HG03342 (cell line): ENCODE data around the gene PGS1.

Experiments
- ATAC-seq: cut with Tn5 transposase; IDR thresholded peaks from one replicate; pipeline ENCODE4 v1.9.1; 2021; ENCODE audit warnings: mild to moderate bottlenecking, moderate library complexity; ENCODE audit not compliant: unreplicated experiment

Gene PGS1

DNA sequence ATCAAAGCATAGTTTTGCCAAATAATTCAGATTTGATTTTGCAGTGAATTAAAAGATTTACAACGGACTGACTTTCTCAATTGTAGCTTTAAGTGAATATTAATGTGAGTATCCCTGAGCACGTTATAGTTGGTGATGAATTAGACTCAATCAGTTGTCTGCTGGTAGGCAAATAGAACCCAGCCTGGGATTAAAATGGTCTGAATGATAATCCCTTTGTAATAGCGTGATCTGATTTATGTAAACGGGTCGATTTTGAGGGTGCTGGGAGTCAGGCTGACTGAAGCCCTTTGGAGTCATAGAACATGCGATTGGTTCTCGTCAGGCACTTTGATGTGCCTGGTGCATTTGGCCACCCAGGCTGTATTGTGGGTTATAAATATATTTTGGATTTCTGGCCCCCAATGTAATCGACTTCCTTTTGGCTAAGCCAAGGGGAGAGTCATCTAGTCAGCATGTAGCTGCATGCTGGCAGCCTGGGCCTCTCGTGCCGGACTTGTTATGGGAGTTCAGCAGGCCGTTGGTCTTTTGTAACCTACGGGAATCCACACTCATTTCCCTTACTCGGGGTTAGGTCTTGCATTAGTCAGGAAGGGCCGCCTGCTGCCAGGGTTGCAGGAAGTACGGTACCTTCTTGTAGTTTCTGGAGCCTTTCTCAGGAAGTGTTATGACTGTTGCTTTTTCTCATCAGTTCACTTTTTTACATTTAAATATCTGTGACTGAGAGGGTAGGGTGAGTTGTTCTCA lies 5.4 kb downstream of the PGS1 start:
- ATAC-seq = no peak

DNA sequence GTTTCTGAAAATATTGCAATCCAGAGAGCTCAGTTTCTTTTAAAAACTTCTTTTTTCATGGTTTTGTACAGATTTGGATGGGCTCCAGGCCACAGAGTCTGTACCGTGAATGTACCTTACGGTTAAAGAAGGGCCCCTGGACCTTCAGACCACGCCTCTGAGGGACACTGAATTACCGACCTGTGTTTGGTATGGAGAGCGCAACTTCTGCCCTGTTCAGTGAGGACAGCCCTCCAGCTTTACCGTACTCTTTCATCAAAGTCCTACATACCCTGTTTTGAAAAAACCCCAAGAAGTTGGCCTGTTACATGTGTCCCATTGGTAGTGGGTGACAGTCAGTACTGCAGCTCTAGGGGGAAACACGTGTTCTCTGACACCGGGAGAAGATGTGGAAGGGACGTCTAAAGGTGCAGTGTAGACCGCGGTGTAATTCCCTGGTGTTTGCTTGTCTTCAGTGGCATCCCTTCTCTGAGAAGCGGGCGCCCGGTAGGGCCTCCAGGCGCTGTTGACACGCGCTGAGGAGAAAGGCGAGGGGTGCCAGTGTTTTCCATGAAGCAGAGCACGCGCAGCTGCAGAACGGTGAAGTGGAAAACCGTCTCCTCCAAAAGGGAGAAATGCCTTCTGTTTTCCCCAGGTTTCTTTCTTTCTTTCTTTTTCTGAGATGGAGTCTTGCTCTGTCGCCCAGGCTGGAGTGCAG lies 6.2 kb downstream of the PGS1 start:
- no peak for ATAC-seq

DNA sequence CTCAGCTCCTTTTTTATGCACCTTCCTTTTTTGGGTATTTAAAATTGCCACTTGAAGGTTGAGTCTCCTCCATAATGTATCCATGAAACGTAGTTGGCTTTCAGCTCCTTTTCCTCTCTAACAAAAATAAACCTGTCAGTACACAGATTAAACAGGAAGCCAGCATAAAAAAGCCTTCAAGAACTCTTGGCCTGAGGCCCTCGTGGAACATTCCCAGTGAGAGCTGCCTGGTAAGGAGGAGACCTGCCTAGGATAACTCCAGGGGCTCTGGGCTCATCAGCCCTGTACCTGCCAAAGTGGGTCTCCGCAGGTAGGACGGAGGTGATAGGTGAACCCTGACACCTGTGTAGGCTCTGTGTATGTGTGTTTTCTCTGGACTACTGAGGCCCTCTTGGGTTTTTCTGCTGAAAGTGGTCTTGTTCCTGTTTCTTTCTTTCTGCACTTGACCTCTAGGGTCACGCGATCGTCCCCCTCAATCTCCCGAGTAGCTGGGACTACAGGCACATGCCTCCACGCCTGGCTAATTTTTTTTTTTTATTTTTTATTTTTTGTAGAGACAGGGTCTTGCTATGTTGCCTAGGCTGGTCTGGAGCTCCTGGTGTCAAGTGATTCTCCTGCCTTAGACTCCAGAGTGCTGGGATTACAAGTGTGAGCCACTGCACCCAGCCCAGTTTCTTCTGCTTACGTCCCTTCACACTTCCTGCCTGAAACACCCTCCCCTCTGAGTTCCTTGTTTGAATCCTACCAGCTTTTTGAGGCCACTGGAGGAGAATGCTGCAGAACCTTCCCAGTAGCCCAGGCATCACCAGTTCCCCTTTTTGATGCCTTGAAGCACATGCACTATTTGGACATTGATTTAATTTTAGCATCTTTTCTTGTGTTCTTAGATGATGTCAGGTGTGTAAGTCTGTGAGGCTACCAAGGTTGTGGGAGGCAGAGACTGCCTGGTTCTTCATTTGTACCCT lies 9.8 kb downstream of the PGS1 start:
- no peak for ATAC-seq

DNA sequence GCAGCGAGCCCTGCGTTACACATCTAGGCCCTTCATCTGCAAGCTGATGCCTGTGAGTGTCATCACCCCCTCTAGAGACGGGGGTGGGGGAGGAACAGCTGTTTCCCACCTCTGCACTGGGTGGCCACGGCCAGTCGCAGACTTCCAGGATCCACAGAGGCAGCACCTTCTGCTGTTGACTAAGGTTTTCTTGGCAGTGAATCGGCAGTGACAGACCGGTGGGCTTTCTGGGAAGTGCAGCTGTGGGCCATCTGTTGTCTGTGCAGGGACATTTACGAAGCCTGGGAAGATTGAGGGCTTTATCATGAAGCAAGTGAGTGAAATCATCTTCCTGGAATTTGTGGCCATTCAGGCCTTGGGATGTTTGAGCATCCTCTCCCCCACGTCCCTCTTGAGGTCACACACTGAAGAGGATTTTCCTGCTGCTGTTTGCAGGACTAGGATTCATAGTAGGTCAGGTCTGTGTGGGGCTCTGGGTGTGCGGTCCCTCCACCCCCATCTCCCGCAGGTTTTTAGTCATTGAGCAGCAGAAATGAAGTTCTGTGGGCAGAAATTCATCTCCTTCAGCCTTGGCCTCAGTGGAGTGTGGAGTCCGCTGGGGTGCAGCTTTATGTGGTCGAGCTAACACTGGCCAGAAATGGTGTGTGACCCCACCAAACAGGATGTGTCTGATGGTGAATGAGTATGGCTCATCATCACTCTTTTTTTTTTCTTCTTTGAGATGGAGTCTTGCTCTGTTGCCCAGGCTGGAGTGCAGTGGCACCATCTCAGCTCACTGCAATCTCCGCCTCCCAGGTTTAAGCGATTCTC lies 12.0 kb downstream of the PGS1 start:
- ATAC-seq = no peak

- ATAC-seq = no peak
Observed at GRCh38 chr17:78391051-78391431, 12.6 kb downstream of the PGS1 start.

DNA sequence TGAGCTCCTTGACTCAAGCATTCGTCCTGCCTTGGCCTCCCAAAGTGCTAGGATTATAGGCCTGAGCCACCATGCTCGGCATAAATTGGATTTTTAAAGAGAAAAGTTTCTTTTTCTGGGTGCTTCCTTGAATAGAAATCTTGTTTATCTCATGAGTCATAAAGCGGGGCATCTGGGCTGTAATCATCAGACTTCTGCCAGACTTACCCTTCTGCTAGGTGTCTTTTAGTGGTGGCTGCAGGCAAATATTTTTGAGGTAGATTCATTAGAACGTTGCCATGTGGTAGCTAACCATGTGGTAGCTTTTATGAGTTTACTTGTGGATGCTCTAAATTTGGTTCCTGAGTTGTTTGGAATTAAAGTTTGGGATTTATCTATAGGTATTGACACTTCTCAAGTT lies 13.4 kb downstream of the PGS1 start:
- no peak for ATAC-seq

DNA sequence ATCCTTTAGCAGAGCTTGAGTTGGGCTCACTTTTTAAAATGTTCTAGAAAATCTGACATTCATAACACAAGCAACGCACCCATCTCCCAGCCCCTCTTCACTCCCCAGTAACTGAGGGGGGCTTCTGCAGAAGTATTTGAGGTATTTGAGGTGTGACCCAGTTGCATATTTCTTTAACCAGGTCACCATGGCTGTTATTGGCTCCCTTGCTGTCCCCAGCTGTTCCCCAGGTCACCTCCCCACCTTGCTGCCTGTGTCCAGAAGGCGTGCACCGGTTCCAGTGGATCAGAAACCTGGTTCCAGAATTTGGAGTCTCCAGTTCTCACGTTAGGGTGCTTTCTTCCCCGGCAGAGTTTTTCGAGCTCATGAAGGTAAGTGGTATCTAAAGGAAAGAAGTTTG lies 13.8 kb downstream of the PGS1 start:
- ATAC-seq = no peak

DNA sequence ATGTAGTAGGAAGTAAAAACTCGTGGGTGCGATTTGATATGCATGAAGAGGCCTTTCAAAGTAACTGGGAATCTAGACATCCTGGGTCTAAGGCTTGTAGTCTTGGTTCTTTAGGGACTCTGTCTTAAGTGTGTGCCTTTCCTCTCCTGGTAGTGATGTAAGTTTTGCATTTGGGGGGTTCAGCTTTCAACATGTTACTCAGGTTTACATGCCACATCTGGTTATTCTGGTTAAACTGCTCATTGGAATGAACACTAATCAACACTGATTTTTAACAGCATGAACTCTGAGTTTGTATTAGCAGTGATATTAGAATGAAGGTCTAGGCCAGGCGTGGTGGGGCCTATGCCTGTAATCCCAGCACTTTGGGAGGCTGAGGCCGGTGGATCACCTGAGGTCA lies 15.1 kb downstream of the PGS1 start:
- ATAC-seq = no peak

DNA sequence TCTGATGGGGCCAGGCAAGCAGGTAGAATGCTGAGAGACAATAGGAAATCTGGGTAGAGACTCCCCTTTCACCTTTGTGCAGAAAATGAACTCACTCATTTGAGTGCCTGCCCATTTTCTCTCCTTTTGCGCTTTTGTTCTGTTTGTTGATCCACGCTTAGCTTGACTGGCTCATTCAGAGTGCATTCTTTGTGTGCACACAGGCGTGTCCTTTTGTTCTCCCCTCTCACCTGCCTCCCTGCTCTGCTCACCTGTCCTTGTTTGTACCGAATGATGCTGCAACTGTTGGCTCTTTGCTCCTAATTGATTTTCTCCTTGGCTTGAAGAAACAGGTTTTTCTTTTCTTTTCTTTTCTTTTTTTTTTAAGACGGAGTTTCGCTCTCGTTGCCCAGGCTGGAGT lies 15.8 kb downstream of the PGS1 start:
- ATAC-seq = no peak

DNA sequence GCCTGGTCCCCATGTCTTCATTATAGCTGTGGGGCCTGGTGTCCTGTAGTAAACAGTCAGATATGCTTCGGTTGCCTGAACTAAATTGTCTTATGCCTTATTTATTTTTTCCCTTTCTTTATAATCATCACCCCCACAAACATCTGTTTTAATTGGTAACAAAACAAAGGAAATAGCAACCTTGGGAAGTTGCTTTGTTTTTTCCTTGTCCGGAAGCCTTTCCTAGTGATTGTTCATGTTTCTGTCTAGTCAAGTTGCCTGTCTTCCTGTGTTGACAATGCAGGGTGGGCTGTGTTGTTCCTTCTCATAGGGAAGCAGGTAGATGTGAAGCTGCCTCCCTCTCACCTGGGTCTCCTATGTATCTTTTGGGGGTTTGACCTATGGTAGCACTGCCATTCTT lies 16.7 kb downstream of the PGS1 start:
- no peak for ATAC-seq

DNA sequence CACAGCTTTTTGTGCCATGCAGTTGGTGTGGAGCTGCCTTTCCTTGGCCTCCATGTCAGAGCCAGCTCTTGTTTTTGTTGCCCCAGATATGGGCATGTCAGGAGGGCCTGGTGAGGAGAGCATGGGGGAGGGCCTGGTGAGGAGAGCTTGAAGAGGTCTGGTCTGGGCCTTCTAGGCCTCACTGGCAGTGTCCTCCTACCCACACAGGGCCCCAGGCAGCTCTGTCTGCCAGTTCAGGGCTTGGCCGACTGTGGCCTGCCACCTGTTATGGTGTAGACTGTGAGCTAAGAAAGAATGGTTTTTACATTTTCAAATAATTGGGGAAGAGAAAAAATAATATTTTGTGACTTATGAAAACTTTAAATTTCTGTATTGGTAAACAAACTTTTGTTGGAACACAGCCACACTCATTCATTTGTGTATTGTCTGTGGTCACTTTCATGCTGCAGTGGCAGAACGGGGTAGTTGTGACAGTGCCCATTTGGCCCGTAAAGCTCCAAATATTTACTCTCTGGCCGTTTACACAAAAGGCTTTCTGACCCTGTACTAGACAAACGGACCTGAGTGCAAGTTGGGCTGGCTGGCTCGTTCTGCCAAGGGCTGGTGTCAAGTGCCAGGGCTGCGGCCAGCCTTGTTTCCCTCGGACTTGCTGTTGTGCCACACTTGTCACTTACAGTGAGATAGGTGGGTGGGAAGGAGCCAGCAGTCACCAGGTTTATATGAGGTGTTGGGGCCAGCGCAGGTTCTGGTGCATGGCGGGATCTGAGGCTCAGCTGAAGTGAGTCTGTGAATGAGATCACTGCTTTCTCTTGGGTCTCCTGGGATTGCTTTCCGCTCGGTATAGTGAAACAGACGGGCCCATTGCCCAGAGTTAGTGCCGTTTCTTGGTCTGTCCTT lies 18.2 kb downstream of the PGS1 start:
- no peak for ATAC-seq

DNA sequence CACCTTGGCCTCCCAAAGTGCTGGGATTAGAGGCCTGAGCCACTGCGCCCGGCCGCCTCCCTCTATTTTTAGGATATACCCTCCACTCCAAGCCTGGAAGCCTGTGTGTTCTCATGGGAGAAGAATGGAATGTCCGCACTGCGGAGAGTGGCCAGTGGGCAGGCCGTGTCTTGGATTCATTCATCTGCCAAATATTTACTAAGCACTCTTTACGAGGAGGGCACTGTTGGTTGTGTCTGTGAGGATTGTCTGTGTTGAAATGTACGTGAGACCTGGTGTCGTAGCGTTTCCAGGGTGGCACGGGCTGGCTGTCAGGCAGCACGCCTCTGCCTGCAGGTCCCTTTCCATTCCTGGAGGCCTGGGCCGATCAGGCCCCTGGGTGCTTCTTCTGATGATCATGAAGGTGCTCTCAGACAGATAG lies 19.2 kb downstream of the PGS1 start:
- no peak for ATAC-seq

GRCh38 chr17:78398390-78398789 lies 19.9 kb downstream of the PGS1 start:
- ATAC-seq = no peak

DNA sequence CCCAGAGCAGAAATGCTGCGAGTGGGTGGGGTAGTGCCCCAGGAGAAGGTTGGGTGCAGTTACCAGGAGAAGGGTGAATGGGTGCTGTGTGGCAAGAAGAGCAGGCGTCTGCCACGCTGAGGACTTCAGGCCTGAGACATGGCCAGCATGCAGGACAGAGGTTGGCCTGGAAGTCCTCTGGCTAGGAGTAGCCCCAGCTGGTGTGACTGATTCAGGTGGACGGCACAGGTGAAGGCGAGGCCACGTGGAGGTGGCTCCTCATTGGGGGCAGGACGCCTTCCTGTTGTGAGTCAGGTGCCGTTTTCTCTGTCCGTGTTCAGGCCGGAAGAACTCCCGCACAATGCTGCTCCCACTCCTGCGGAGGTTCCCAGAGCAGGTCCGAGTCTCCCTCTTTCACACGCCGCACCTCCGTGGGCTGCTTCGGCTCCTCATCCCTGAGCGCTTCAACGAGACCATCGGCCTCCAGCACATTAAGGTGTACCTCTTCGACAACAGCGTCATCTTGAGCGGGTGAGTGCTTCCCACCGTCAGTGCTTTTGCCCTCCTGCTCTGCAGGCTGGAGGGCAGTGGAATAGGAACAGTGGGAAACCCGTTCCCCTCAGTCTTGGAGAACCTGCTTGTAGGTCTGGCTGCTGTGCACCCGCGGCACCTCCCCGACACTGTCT lies 20.7 kb downstream of the PGS1 start:
- no peak for ATAC-seq

GRCh38 chr17:78399693-78400144 lies 21.3 kb downstream of the PGS1 start:
- no peak for ATAC-seq

DNA sequence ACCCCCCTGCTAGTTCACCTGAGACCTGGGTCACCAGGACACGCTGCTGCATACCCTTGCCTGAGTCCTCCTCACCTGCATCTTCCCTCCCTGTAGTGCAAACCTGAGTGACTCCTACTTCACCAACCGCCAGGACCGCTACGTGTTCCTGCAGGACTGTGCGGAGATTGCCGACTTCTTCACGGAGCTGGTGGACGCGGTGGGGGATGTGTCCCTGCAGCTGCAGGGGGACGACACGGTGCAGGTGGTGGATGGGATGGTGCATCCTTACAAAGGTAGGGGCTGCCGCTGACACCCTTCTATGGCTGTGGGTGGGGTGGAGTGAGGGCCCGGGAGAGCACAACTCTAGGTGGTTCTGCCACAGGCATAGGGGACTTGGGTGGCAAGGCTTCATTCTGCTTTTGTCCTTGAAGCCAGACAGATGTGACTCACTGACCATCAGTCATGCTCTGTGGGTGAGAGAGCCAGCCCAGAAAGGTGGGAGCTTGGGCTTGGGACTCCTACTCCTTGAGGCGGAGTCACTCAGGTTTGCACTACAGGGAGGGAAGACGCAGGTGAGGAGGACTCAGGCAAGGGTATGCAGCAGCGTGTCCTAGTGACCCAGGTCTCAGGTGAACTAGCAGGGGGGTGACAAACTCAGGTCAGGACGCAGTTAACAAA lies 22.3 kb downstream of the PGS1 start:
- ATAC-seq = no peak

DNA sequence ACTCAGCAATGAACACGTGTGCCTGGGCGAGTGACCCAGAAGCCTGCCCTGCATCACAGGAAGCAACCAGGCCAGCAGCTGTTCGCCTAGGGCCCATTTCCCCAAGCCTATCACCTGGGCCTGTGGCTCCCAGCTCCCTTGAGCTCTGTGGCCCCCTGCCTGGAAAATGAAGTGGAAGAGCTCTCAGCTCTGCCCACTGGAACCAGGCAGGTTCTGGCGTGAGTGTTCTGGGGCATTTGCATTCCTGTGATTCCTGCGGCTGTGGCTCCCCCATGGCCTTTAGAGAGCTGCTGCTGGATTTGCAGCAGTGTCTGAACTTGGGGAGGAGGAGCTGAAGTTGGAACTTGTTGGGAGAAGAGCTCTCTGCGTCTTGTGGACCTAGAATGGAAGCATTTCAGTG lies 22.8 kb downstream of the PGS1 start:
- ATAC-seq = no peak

DNA sequence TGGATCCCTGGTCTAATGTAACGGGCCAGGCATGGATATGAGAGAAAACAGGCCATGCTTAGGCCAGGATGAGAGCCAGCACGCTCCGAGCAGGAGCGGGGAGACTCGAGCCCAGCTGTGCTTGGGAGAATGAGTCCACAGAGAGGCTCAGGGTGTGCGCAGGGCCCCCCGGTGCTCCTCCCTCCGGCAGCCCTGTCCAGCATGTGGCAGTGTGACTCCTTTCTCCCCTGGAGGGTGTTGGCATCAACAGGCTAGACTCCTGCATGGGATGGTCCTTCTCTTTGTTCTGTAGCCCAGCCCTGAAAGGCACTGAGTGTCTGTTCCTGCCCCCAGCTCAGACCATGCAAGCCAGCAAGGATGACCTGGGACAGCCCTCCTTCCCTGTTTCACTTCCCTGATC lies 23.4 kb downstream of the PGS1 start:
- ATAC-seq = no peak

- ATAC-seq = no peak
Observed at GRCh38 chr17:78403822-78404221, 25.4 kb downstream of the PGS1 start.
